GM12801 (cell line): ENCODE results near the gene KIAA1958.

Experiments used
- CTCF ChIP-seq: IDR thresholded peaks from one replicate; pipeline ENCODE4 v1.5.1; 2011; ENCODE audit warnings: control low read depth; ENCODE audit not compliant: insufficient read length; ENCODE audit errors: extremely low read depth

The KIAA1958 gene

GRCh38 chr9:112486221-112487007, at the start of gene KIAA1958:
TSS of gene KIAA1958 (plus strand) at chr9:112486827. CDS start at chr9:112574081, 87,254 bp downstream.
- TF ChIP-seq CTCF: no peak

- no peak for TF ChIP-seq CTCF
These were observed 49.2 kb upstream of the KIAA1958 start for GRCh38 chr9:112437406-112437805.

- TF ChIP-seq CTCF: no peak
These were observed 47.5 kb upstream of the KIAA1958 start for GRCh38 chr9:112439171-112439570.

- TF ChIP-seq CTCF: no peak
These were observed 46.8 kb upstream of the KIAA1958 start for GRCh38 chr9:112439825-112440224.

GRCh38 chr9:112443200-112443599, 43.4 kb upstream of the KIAA1958 start:
- no peak for TF ChIP-seq CTCF

- no peak for TF ChIP-seq CTCF
These were observed 43.0 kb upstream of the KIAA1958 start for GRCh38 chr9:112443636-112444035.

- TF ChIP-seq CTCF: no peak
These were observed 41.4 kb upstream of the KIAA1958 start for GRCh38 chr9:112445196-112445595.
